K562 (cell line): ENCODE data around the gene LRMDA.

Experiments
- HNRNPUL1 ChIP-seq: fragments of 200-400 bp; formaldehyde crosslinking; IDR thresholded peaks from 2 replicates; pipeline ENCODE4 v1.6.1; 2017; ENCODE audit warnings: low read length
- JUNB ChIP-seq: fragments of 450-650 bp; formaldehyde crosslinking; conservative IDR thresholded peaks from 2 replicates; pipeline ENCODE4 v1.4.0; 2020; ENCODE audit warnings: mild to moderate bottlenecking
- JUND ChIP-seq, 2 experiments: IDR thresholded peaks; 2 replicates in 1 of 2; 3 replicates in 1 of 2; pipeline ENCODE4 v1.6.1; 2011; ENCODE audit warnings: borderline replicate concordance in 2 of 2, low read depth in 2 of 2, low read length in 2 of 2, improper control_type of control experiment in 1 of 2, missing biosample characterization in 1 of 2, missing genetic modification characterization in 1 of 2, missing genetic modification reagents in 1 of 2
- MAZ ChIP-seq, 2 experiments: fragments of 450-650 bp in 1 of 2; sonication (generic) in 1 of 2; formaldehyde crosslinking; IDR thresholded peaks in 1 of 2; conservative IDR thresholded peaks in 1 of 2; 2 replicates each; pipeline versions ENCODE4 v1.4.0 to v1.5.0; 2020; ENCODE audit warnings: mild to moderate bottlenecking in 1 of 2, missing genetic modification reagents in 1 of 2
- PHF20 ChIP-seq: fragments of 450-650 bp; IDR thresholded peaks from 2 replicates; pipeline ENCODE4 v1.6.1; 2018; ENCODE audit not compliant: partially characterized antibody
- POLR2AphosphoS5 ChIP-seq: IDR thresholded peaks from 2 replicates; pipeline ENCODE4 v1.6.1; 2011; ENCODE audit warnings: mild to moderate bottlenecking, low read depth, low read length, moderate library complexity; ENCODE audit not compliant: control insufficient read depth, insufficient read depth
- SMAD3 ChIP-seq: fragments of 450-650 bp; formaldehyde crosslinking; conservative IDR thresholded peaks from 2 replicates; pipeline ENCODE4 v1.4.0; 2020; ENCODE audit warnings: mild to moderate bottlenecking
- SMARCB1 ChIP-seq: IDR thresholded peaks from 2 replicates; pipeline ENCODE4 v1.6.1; 2011; ENCODE audit warnings: improper control_type of control experiment, low read depth; ENCODE audit not compliant: insufficient read length
- TRIM24 ChIP-seq, 2 experiments: fragments of 450-650 bp; IDR thresholded peaks; 2 replicates each; pipeline ENCODE4 v1.6.1; 2016
- ZFP36 ChIP-seq: fragments of 150-350 bp; IDR thresholded peaks from 2 replicates; pipeline ENCODE4 v1.6.1; 2018; ENCODE audit warnings: low read length, low read depth; ENCODE audit not compliant: partially characterized antibody
- ZNF212 ChIP-seq: fragments of 450-650 bp; formaldehyde crosslinking; IDR thresholded peaks from 2 replicates; pipeline ENCODE4 v1.4.0; 2020; ENCODE audit warnings: mild to moderate bottlenecking
- TF ChIP-seq, protein P1 (sequence below): fragments of 250-450 bp; sonication (Bioruptor Pico); IDR thresholded peaks from 2 replicates; pipeline ENCODE4 v1.6.1; 2021; ENCODE audit warnings: mild to moderate bottlenecking

DNA sequence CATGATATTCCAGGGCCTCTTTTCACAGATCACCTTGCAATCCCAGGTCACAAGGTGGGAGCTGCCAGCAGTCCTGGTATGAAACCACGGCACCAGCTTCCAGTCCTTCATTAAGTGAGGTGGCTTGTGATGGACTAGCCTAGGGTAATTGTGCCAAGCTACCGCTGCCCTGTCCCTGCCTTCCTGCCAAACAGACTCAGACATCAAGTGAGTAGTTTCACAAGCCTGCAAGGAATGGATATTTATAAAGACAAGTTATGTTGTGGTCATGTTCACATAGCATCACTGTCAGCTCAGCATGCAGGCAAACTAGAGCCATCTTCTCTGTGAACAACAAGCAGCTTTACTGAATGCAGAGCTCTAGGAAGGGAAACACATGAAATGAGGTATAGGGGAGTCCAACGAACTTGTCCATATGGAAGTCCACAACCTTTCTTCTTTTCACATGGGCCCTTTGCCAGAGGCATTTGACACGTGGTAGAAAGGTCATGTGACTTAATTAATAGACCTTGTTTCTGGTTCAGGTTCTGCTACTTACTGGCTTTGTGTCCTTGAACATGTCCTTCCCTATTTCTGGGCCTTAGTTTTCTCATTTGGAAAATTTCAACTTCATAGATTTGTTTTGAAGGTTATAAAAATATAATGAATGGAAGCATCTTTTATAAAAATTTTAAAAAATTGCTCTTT, 1145.0 kb downstream of the LRMDA start:
- TF ChIP-seq TRIM24 (IDR thresholded peaks at IDR 0.05) = no peak
- TF ChIP-seq MAZ (CRISPR knock-in tag; conservative IDR thresholded peaks at IDR 0.05 in 1 of 2, IDR thresholded peaks at IDR 0.05 in 1 of 2) = no peak
- no peak for TF ChIP-seq JUND (IDR thresholded peaks at IDR 0.05; ENCODE audit: borderline replicate concordance, low read depth, low read length)
- TF ChIP-seq JUND (tag; IDR thresholded peaks at IDR 0.05; ENCODE audit: borderline replicate concordance, low read depth, low read length) = no peak
- TF ChIP-seq, protein P1, sequence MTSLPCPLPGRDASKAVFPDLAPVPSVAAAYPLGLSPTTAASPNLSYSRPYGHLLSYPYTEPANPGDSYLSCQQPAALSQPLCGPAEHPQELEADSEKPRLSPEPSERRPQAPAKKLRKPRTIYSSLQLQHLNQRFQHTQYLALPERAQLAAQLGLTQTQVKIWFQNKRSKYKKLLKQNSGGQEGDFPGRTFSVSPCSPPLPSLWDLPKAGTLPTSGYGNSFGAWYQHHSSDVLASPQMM (CRISPR knock-in tag) = no peak
- TF ChIP-seq SMAD3 (CRISPR knock-in tag) = no peak
- no peak for TF ChIP-seq SMARCB1
- TF ChIP-seq POLR2AphosphoS5 = no peak
- no peak for TF ChIP-seq HNRNPUL1
- TF ChIP-seq ZFP36 = no peak
- no peak for TF ChIP-seq PHF20
- no peak for TF ChIP-seq JUNB (CRISPR knock-in tag)
- TF ChIP-seq ZNF212 (CRISPR knock-in tag) = no peak
